Testis (tissue), 2 donors: Measurements from ENCODE around the gene C1QTNF8.

Experiments
- POLR2A ChIP-seq: fragments of 450-650 bp; IDR thresholded peaks from one replicate; pipeline ENCODE4 v1.6.1; 2017; ENCODE audit warnings: antibody characterized with exemption, mild to moderate bottlenecking, moderate library complexity
- TF ChIP-seq, protein P1 (sequence below), 3 experiments: fragments of 450-650 bp in 2 of 3; fragments of 200-600 bp in 1 of 3; sonication (generic) in 1 of 3; IDR thresholded peaks; one replicate each; pipeline ENCODE4 v1.5.1; 2016 to 2019; ENCODE audit warnings: antibody characterized with exemption in 3 of 3, mild to moderate bottlenecking in 2 of 3, moderate library complexity in 1 of 3

DNA sequence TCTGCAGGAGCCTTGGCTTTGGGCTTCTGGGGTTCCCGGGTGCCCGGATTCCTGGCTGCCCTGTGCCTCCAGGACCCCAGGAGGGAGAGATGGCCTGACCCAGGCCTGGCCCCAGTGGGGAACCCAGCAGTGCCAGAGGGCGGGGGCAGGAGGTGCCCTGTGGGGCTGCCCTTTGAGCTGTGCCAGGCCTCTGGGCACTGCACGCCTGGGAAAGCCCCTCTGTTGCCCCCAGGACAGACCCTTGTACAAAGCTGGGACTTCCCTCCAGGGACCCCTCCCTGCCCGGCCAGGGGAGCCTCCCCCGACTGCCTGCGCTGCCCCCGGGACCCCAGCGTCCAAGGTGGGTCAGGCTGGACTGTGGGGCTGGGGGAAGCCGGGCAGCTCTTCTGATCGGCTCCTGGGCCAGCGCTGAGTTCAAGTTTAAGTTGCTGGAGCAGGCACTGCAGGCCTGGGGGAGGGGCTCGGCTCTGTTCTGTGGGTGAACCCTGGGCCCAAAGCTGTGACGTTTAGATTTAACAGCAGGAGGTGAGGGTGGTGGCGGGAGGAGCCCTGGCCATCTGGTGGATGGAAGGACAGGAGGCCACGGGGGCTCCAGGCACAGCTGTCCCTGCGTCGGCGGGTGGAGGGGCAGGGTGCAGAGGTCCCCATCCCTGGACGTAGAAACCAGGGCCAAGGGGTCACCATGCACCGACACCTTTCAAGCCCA, 27.6 kb upstream of the C1QTNF8 start:
- TF ChIP-seq, protein P1, sequence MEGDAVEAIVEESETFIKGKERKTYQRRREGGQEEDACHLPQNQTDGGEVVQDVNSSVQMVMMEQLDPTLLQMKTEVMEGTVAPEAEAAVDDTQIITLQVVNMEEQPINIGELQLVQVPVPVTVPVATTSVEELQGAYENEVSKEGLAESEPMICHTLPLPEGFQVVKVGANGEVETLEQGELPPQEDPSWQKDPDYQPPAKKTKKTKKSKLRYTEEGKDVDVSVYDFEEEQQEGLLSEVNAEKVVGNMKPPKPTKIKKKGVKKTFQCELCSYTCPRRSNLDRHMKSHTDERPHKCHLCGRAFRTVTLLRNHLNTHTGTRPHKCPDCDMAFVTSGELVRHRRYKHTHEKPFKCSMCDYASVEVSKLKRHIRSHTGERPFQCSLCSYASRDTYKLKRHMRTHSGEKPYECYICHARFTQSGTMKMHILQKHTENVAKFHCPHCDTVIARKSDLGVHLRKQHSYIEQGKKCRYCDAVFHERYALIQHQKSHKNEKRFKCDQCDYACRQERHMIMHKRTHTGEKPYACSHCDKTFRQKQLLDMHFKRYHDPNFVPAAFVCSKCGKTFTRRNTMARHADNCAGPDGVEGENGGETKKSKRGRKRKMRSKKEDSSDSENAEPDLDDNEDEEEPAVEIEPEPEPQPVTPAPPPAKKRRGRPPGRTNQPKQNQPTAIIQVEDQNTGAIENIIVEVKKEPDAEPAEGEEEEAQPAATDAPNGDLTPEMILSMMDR (IDR thresholded peaks at IDR 0.05) = no peak
- TF ChIP-seq POLR2A = no peak
